ENCODE results near the gene SEMA5A. TPM values are rescaled to one million over a fixed set of nuclear protein-coding genes. Genes with fewer than 3 reads are reported as not detected.

Gene SEMA5A
- total RNA-seq, 1 experiment from 2014 or later = 0.15 TPM

DNA sequence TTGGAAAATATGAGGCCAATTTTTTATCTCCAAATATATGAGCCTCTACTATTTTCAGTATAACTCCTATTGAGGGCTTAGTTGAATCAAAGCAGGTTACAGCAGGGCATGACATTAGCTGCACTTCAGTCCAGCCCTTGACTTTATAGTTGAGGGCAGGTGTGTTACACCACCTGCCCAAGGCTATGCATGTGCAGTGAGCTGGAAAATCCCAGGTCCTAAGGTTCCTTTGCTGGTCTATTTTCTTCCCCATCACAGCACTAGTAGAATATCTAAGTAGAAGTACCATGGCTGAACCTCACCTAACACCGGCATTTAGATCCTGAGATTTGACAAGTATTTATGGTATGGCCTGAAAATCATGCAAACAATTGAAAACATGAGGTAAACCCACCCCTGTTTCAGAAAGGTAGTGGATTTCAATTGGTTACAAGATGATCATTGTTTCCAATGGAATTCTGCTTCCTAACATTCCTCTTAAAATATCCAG, 201.1 kb downstream of the SEMA5A start:
- intact Hi-C loops (cut with micrococcal nuclease; ENCODE audit: unreplicated experiment) (no loop called here), in situ Hi-C loops (cut with HindIII; ENCODE audit: low pct_unique_long_range_greater_than_20kb, low sequenced_read_pairs) (no loop called here)
- H3K4me3 ChIP-seq (ENCODE audit: low read depth in 2 of 2, low read length in 2 of 2) = no peak overlapping the region
- POLR2A ChIA-PET = no interaction called here
- no peak for DNase-seq (ENCODE audit: low read depth, low spot score)
- no peaks in the 10 kb centered on the region for H3K36me3 ChIP-seq (ENCODE audit: control insufficient read depth, insufficient read depth, low read length)
- H3K27ac ChIP-seq (ENCODE audit: low read length) = no peak overlapping the region
- ATAC-seq = no peak
- no TSS peak for BruUV-seq (replicated peaks)
- H3K9me3 ChIP-seq (ENCODE audit: control insufficient read depth, insufficient read depth, low read depth, low read length) = no peaks in the 10 kb centered on the region
- no peaks in the 10 kb centered on the region for H3K27me3 ChIP-seq (ENCODE audit: control insufficient read depth, insufficient read depth, low read length)
- no peaks in the 10 kb centered on the region for H3K4me1 ChIP-seq (ENCODE audit: control insufficient read depth, insufficient read depth, low read length)
- TF ChIP-seq POLR2AphosphoS5 (IDR thresholded peaks at IDR 0.05; ENCODE audit: low read depth, low read length) (no peak), SIN3A (IDR thresholded peaks at IDR 0.05; ENCODE audit: borderline replicate concordance, insufficient read depth, low read depth, low read length) (no peak)
- TF ChIP-seq, protein P1, sequence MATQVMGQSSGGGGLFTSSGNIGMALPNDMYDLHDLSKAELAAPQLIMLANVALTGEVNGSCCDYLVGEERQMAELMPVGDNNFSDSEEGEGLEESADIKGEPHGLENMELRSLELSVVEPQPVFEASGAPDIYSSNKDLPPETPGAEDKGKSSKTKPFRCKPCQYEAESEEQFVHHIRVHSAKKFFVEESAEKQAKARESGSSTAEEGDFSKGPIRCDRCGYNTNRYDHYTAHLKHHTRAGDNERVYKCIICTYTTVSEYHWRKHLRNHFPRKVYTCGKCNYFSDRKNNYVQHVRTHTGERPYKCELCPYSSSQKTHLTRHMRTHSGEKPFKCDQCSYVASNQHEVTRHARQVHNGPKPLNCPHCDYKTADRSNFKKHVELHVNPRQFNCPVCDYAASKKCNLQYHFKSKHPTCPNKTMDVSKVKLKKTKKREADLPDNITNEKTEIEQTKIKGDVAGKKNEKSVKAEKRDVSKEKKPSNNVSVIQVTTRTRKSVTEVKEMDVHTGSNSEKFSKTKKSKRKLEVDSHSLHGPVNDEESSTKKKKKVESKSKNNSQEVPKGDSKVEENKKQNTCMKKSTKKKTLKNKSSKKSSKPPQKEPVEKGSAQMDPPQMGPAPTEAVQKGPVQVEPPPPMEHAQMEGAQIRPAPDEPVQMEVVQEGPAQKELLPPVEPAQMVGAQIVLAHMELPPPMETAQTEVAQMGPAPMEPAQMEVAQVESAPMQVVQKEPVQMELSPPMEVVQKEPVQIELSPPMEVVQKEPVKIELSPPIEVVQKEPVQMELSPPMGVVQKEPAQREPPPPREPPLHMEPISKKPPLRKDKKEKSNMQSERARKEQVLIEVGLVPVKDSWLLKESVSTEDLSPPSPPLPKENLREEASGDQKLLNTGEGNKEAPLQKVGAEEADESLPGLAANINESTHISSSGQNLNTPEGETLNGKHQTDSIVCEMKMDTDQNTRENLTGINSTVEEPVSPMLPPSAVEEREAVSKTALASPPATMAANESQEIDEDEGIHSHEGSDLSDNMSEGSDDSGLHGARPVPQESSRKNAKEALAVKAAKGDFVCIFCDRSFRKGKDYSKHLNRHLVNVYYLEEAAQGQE (IDR thresholded peaks at IDR 0.05; ENCODE audit: insufficient read depth in 1 of 2, low read depth in 2 of 2, low read length in 1 of 2) = no peak
- TF ChIP-seq, protein P2, sequence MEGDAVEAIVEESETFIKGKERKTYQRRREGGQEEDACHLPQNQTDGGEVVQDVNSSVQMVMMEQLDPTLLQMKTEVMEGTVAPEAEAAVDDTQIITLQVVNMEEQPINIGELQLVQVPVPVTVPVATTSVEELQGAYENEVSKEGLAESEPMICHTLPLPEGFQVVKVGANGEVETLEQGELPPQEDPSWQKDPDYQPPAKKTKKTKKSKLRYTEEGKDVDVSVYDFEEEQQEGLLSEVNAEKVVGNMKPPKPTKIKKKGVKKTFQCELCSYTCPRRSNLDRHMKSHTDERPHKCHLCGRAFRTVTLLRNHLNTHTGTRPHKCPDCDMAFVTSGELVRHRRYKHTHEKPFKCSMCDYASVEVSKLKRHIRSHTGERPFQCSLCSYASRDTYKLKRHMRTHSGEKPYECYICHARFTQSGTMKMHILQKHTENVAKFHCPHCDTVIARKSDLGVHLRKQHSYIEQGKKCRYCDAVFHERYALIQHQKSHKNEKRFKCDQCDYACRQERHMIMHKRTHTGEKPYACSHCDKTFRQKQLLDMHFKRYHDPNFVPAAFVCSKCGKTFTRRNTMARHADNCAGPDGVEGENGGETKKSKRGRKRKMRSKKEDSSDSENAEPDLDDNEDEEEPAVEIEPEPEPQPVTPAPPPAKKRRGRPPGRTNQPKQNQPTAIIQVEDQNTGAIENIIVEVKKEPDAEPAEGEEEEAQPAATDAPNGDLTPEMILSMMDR (IDR thresholded peaks at IDR 0.05) = no peak
- CTCF ChIA-PET = no interaction called here

DNA sequence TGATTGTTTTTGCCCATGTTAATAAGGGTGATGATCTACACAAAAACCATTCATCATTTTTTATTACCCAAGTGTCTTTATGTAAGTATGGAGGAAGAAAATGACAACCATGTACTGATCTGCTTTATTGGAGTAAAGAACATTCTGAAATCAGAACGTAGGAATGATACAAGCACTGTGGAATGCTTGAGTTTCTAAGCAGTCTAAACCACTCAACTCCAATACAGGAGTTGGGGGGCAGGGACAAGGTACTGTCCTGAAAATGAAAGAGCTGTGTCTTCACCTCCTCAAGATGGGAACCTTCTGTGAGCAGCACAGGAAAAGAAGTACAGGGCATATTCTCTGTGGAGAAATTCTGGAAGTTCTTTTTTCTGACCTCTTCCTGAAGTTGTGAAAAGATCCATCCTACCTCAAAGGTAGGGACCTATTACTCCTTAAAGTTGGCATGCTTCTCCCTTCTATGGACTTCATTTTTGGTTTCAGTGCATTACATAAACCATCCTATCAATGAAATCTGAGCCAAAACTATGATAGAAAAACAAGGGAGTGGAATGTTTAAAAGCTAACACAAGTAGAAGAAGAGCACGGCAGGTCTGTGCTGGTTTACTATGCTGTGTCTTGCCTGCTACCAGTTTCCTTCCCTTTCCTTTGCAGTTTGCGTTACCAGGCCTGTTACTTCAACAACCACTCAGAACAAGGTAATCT, 202.6 kb downstream of the SEMA5A start:
- in situ Hi-C loops (cut with HindIII; ENCODE audit: low pct_unique_long_range_greater_than_20kb, low sequenced_read_pairs) = no loop called here
- intact Hi-C loops (cut with micrococcal nuclease; ENCODE audit: unreplicated experiment) = no loop called here
- POLR2A ChIA-PET = no interaction called here
- Histone ChIP-seq H3K4me3 (ENCODE audit: low read depth in 2 of 2, low read length in 2 of 2) (no peak overlapping the region), H3K36me3 (ENCODE audit: control insufficient read depth, insufficient read depth, low read length) (no peaks in the 10 kb centered on the region), H3K27ac (ENCODE audit: low read length) (no peak overlapping the region), H3K27me3 (ENCODE audit: control insufficient read depth, insufficient read depth, low read length) (no peaks in the 10 kb centered on the region), H3K4me1 (ENCODE audit: control insufficient read depth, insufficient read depth, low read length) (no peaks in the 10 kb centered on the region), H3K9me3 (ENCODE audit: control insufficient read depth, insufficient read depth, low read depth, low read length) (no peaks in the 10 kb centered on the region)
- BruUV-seq (replicated peaks) = no TSS peak
- ATAC-seq = no peak
- CTCF ChIA-PET = interaction anchor here (0.6 kb wide), 1 partner anchor 13 kb away, joined by 3 read pairs; no protein-coding TSS in a partner anchor
- no peak for DNase-seq (ENCODE audit: low read depth, low spot score)
- no peak for TF ChIP-seq POLR2AphosphoS5 (IDR thresholded peaks at IDR 0.05; ENCODE audit: low read depth, low read length)
- TF ChIP-seq, protein P2 (IDR thresholded peaks at IDR 0.05) = no peak
- no peak for TF ChIP-seq TCF7L2 (IDR thresholded peaks at IDR 0.05; ENCODE audit: low read depth, low read length)
- TF ChIP-seq, protein P1 (IDR thresholded peaks at IDR 0.05; ENCODE audit: insufficient read depth in 1 of 2, low read depth in 2 of 2, low read length in 1 of 2) = no peak
- no peak for TF ChIP-seq SIN3A (IDR thresholded peaks at IDR 0.05; ENCODE audit: borderline replicate concordance, insufficient read depth, low read depth, low read length)
